NCI-H446 treated with DMSO at 0.1 percent for 48 hours (cell line): ENCODE measurements around the gene TTLL6.
"Not testable (repeated sequence)": the region's sequence is repeated elsewhere in the genome, so short reads cannot be mapped to it uniquely, and the experiment has no call there.

Experiments used
- DNase-seq: peaks from one replicate; lab custom pipeline; 2025; lab: John Stamatoyannopoulos, UW

TTLL6 gene

DNA sequence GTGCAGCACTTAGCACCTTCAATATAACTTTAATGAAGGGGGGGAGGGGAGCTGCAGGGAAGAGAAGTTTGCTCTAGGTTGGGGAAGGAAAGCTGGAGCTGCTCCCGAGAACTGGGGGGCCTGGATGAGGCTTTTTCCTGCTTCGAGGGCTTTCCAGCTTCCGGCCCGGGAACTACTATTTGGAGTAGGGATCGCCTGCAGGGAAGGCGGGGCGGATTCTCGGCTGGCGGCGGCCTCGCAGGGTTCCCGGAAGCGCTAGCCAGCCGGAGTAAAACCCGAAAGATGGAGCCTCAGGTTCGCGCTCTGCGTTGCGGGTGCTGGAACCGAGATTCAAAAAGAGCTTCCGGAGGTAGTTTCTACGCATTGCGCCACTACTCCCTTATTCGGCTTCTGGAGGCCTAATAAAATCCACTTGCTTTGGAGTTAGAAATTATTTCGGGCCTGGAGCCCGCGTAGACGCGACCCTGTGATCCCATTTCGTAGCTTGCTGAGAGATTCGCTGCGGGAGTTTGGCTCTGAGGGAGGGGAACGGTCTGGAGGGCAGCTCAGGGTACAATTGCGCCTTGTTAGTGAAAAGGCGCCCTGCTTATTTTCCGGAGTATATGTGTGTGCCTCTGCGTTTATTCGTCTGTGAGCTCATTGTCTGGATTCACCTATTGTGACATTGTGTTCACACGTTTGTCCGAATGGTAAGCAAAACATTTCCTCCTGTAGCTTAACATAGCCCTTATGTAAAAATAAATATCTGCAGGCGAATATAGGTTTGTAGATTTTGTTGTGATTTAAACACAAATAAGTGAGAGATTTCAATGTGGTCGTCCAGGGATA, 93.4 kb downstream of the TTLL6 start:
- DNase-seq, result no peak

DNA sequence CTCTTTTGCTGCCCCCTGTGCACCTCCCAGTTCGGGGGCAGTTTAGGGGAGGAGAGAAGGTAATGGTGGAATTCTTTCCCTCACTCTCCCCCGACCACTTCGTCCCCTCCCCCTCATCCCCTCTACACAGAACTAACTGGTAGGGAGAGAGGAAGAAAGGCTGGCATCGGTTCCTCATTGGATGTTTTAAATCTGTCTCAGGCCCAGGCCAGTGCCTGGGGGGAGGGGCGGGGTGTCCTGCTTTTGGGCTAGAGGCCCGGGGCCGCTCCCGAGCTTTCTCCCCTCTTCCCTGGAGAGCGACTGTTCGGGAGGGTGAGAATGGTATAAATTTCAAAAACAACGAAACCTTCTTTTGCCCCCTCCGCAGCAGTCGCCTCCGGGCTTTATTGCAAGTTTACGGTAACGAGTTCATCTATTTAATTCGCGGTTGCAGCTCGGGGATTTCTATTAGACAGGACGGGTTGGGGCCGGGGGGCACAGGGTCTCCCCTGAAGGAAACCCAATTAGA, 94.1 kb downstream of the TTLL6 start, which contains the start of gene PRAC2:
Gene PRAC2, plus strand, starts transcription at position 271 of the 508 bp plus-strand sequence. CDS start 1,226 bp downstream, outside the sequence.
- DNase-seq, result no peak

DNA sequence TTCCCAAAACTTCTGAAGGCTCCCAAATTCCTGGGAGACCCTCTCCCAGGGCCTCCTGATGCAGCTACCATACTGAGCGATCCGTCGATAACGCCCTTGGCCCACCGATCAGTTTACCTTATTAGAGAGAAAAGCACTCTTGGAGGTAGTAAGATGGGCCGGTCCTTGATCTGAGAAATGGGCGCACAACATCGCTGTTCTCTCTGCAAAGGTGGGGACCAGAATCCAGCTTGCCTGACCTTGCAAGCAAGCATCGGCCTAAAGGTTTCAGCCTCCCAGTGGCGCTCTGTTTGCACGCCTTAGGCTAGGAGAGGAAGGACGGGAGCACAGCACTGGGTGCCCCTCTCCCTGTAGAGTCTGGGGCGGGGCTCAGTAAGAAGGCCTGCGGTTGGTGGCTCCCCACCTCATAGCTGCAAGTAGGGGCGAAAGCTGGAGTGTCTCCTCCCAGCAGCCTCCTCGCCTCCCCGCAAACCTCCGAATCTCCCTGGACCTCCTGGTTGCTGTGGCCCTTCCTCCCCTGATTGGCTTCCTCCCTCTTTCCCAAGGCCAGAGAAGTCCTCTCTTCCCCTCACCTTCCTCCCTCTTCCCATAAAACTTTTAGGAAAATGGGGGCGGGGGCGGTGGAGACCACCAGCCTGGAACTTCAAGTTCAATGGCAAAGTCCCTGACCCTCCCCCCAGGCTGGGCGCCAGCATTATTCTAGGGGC, 94.7 kb downstream of the TTLL6 start, which contains the start of gene PRAC1:
Gene PRAC1, minus strand, starts transcription at position 318 of the 707 bp plus-strand sequence. Its CDS starts 126 bp downstream, at position 192.
- DNase-seq, result no peak

DNA sequence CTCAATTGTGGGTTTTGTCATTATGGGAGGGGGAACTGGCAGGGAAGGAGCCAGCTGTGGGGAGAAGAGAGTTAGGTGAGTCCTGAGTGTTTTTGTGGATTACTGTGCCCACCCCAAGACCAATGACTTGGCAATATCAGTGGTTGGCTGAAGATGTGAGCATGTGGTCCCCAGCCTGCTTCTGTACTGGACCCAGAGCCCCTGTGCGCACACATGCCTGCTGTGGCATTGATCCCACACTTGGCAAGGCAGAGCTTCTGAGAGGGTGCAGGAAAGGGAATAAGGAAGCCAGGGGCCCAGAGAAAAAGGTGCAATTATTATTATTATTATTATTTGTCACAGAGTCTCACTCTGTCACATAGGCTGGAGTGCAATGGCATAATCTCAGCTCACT, 96.0 kb downstream of the TTLL6 start:
- DNase-seq, result no peak

DNA sequence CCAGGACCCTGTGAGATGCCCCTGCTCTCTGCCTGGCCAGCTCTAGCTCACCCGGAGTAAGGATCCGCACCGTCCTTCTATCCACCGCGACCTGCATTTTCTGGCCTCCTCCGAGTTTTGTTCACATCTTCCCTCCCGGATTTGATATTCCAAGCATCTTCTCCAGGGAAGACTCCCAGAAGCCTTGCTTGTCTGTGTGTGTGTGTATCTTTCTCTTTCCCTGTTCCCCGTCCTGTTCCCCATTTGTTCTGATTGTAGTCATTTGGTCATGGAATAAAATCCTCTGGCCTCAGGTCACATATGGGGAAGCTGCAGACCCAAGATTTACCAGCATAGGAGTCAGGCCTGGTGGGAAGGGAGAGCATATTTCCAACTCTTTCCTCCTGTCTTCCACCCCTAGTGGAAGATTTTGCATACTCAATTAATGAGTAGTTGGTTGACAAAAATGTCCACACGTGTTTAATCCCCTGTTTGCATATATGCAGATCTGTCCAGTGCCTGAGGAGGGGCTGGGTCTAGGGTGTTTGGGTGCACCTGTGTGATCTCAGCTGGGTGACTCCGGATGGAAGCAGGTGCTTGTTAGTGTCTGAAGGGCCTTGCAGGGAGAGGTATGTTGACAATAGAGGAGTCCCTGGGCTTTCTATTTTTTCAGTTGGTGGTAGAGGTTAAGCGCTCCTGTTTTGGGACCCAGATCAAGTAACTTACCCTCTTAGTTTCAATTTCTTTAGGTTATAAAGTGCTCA, 96.6 kb downstream of the TTLL6 start:
- DNase-seq, result no peak

DNA sequence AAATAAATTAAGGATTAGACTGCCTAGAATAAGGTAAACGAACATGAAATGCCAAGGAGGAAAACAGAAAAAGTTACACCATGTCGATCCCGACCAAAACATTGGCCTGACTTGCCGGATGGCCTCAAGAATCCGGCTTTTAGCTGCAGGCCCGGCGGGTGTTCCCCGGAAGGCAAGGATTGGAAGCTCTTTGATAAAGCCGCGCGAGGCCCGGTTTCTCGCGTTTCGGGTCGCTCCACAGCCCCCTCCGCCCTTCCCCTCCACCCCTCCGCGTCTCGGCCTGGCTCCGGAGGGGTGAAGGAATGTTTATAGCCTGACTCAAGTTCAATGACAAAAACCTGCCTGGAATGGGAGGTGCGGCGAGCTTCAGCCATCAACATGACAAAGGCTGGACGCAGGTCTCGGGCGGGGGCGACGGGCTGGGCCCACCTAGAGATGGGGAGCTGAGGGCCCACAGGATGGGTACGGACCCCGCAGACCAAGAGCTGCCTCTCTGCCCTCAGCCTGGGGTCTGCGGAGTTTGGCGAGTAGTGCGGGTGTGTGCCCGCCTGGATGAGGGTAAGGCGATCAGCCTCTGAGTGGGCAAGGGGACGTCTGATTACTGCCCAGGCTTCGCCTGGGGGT, 97.3 kb downstream of the TTLL6 start:
- DNase-seq, result no peak

DNA sequence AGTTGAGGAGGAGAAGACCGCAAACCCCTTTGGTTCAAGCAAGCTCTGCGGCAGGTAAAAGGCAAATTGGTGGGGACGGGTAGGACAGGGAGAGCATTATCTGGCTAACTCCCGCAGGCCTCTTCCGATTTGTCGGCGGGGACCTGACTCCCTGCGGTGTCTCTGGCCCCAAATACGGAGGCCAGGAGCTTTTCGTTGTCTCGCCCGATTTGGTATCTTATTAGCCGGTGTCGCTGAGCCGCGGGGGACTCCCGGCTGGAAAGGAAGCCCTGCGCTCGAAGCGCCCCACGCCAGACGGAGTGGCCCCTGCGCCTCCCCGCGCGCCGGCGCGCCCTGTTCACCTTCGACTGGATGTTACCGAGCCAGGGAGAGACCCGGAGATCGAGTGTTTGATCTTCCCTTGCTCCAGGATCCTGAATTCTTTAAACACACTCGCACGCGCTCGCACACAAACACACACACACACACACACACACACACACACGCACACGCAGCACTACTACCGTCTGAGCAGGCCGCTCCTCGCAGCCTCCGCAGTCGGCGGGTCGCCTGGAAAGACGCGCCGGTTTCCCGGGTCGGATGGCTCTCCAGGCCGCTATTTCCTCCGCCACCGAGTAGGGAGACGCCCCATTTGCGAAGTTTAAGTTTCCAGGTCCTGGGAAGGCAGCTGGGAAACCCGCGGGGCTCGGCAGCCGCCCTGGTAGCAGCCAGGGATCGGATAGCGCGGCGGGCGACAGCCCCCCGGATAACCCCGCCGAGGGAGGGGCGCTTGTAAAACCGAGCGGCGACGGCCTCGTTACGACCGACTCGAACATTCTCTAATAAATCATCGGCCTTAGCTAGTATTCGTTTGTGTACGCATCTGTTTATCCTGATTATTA, 98.0 kb downstream of the TTLL6 start:
- DNase-seq, result no peak

DNA sequence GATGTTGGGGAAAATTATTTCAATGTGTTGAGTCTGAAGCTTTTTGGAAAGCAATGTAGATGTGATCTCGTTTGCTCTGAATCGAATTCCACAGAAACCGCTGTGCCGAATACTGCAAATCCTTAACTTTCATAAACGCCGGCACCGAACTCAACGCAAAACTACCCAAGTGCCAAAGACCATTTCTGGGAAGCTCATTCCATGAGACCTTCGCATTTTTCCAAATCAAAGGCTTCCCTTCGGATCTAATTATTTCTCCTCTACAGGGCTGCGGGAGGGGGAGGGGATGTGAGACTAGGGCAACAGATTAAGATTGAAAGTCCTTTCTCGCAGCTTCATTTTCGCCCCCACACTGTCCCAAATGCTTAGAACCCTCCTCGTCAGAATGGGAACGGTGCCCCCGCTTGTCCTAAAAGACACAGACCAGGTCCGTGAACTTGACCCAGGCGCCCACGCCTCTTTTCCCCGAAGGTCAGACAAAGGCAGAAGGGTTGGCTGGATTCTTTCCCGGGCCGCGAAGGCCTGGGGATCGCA, 98.7 kb downstream of the TTLL6 start:
- DNase-seq, result no peak

DNA sequence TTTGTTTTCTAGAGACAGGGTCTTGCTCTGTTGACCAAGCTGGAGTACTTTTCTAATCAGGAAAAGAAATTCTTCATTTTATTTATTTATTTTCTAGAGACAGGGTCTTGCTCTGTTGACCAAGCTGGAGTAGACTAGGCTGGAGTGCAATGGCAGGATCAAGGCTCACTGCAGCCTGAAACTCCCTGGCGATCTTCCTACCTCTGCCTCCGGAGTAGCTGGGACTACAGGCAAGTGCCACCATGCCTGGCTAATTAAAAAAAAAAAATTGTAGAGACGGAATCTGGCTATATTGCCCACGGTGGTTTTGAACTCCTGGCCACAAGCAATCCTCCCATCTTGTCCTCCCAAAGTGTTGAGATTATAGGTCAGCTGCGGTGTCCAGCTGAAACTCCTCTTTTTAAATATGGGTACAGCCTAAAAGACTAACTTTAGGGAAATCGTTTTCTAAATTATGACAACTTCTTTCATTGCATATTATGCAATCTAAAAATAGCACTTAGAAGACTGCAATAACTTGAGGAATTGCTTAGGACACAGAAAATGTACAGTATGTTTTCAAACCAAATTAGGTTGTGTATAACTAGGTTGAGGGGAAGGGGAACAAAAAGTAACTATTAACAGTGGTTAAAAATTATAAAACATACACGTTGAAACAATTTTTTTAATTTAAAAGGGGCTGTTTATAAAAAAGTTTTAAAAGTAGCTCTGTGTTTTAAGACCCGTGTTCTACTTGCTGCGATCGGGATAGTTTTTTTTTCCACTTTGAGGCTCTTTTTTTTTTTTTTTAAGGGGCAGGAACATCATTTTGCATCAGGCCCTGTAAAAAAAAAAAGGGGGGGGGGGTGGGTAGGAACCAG, 99.4 kb downstream of the TTLL6 start:
- DNase-seq, result no peak

DNA sequence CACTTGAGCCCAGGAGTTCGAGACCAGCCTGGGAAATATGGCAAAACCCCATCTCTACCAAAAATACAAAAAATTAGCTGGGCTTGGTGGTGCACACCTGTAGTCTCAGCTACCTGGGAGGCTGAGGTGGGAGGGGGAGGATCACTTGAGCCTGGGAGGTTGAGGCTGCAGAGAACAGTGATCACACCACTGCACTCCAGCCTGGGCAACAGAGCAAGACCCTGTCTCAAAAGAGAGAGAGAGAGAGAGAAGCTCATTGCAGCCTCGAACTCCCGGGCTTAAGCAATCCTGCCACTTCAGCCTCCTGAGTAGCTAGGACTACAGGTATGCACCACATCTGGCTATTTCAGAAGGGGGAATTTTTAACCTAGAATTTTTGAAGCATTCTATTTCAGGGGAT, 100.5 kb downstream of the TTLL6 start:
- not testable (repeated sequence) for DNase-seq

DNA sequence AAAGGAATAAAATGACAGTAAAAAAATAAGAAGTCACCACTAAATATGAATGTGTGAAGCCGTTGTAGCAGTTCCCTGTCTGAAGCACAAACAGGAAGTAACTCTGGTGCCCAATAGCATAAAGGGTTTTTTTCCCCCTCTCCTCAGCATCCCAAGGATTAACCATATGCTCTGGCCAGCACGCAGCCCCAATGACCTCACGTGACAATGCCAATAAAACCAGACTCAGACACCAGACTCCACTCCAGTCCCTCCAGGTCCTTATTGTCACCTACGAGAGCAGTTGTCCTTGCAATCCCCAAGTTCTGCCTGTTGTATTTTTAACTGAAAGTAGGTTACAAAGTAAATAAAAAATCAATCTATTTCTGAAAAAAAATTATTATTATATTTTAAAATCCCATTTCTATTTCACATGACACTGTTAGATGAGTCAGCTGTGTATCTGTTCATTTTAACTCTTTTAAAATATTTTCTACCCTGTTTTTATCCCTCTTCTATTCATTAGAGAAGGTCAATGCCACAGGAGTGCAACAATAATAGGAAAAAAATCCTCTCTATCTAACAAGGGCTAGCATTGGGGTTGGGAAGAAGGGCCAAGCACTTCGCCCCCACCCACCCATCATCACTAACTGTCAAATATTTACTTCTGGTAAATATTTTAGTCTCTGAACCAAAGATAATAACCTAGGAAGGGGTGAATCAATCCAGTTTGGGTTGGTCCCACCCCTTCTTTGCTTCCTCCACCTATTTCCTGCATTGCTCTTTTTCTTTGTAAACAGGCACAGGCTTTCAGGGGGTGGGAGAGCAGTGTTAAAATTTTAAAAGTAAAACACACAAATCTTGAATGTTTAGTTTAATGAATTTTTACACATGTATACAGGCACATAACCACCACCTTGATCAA, 101.3 kb downstream of the TTLL6 start:
- no peak for DNase-seq
